HCT116 (cell line): Measurements from ENCODE around the gene ARHGDIA. TPM values are rescaled to one million over a fixed set of nuclear protein-coding genes. Genes with fewer than 3 reads are reported as not detected.

Experiments used
- ATAC-seq: fragments of 200-7000 bp; cut with Tn5 transposase; 2 replicates; pipeline ENCODE4 v1.9.1; 2020; ENCODE audit warnings: mild to moderate bottlenecking, moderate library complexity
- BruUV-seq: library from RNA; stranded (reverse); fragments of 400-500 nt; replicated peaks from 2 replicates; lab custom pipeline; 2021; lab: Mats Ljungman, UMichigan
- CTCF ChIA-PET: fragments of 300-600 bp; sonication (Branson Sonifier 250); formaldehyde crosslinking; loops from one replicate; lab custom pipeline; 2021; ENCODE audit warnings: antibody characterized with exemption; lab: Charles Lee
- POLR2A ChIA-PET: fragments of 300-600, 350-600 bp; sonication (Branson Sonifier 250); formaldehyde crosslinking; loops from one replicate; lab custom pipeline; 2021; ENCODE audit warnings: antibody characterized with exemption; lab: Charles Lee
- RAD21 ChIA-PET, 2 experiments: fragments of 300-600 bp; sonication (Branson Sonifier 250); formaldehyde crosslinking; loops; one replicate each; lab custom pipeline; 2023; ENCODE audit warnings: low total read pairs in 2 of 2; ENCODE audit not compliant: uncharacterized antibody in 2 of 2, unreplicated experiment in 2 of 2, low non-redundant PET in 1 of 2; lab: Charles Lee
- DNase-seq: peaks from one replicate; pipeline ENCODE4 v3.0.0-alpha.2; 2010; ENCODE audit warnings: low read depth, low spot score
- H2AFZ ChIP-seq: fragments of 200-600 bp; shearing (Covaris generic), sonication (generic); 2 replicates; pipeline ENCODE4 v1.6.1; 2017; ENCODE audit warnings: low read depth, mixed run types, mixed read lengths, antibody characterized with exemption, low read length; ENCODE audit not compliant: poor library complexity, severe bottlenecking
- H3K27ac ChIP-seq: 2 replicates; pipeline ENCODE4 v1.5.1; 2012; ENCODE audit warnings: low read depth, low read length
- H3K27me3 ChIP-seq: fragments of 200-600 bp; sonication (generic); 2 replicates; pipeline ENCODE4 v1.6.1; 2016; ENCODE audit warnings: mixed run types, low read length, mixed read lengths; ENCODE audit not compliant: insufficient read depth
- H3K36me3 ChIP-seq, 2 experiments: fragments of 200-500 bp in 1 of 2; fragments of 200-600 bp in 1 of 2; sonication (Bioruptor generic) in 1 of 2; sonication (generic) in 1 of 2; 2 replicates each; pipeline versions ENCODE4 v1.5.1 to v1.6.1; 2014 to 2016; ENCODE audit warnings: low read length in 2 of 2, inconsistent platforms in 1 of 2, mixed read lengths in 1 of 2, mixed run types in 1 of 2; ENCODE audit not compliant: insufficient read depth in 2 of 2, control insufficient read depth in 1 of 2
- H3K4me1 ChIP-seq, 2 experiments: fragments of 200-600 bp in 1 of 2; sonication (generic) in 1 of 2; 2 replicates each; pipeline versions ENCODE4 v1.5.1 to v1.6.1; 2012 to 2017; ENCODE audit warnings: low read length in 2 of 2, inconsistent platforms in 1 of 2, mild to moderate bottlenecking in 1 of 2, mixed read lengths in 1 of 2, mixed run types in 1 of 2, moderate library complexity in 1 of 2; ENCODE audit not compliant: insufficient read depth in 2 of 2, control insufficient read depth in 1 of 2
- H3K4me2 ChIP-seq: fragments of 200-600 bp; sonication (generic); 2 replicates; pipeline ENCODE4 v1.6.1; 2017; ENCODE audit warnings: mixed run types, low read length, mixed read lengths
- H3K4me3 ChIP-seq, 2 experiments: fragments of 200-600 bp in 1 of 2; sonication (generic) in 1 of 2; replicated peaks in 1 of 2; 2 replicates each; pipeline ENCODE4 v1.5.1; 2011 to 2016; ENCODE audit warnings: low read length in 2 of 2, control low read depth in 1 of 2, low read depth in 1 of 2, mild to moderate bottlenecking in 1 of 2, mixed read lengths in 1 of 2, mixed run types in 1 of 2
- H3K79me2 ChIP-seq: fragments of 200-600 bp; sonication (generic); 2 replicates; pipeline ENCODE4 v1.6.1; 2017; ENCODE audit warnings: mild to moderate bottlenecking, mixed run types, low read length, moderate library complexity, mixed read lengths; ENCODE audit not compliant: insufficient read depth
- H3K9ac ChIP-seq: fragments of 200-600 bp; sonication (generic); 2 replicates; pipeline ENCODE4 v1.6.1; 2016; ENCODE audit warnings: low read length, mixed read lengths
- H3K9me2 ChIP-seq: fragments of 200-600 bp; sonication (generic), shearing (Covaris generic); 2 replicates; pipeline ENCODE4 v1.6.1; 2017; ENCODE audit warnings: mixed run types, mild to moderate bottlenecking, moderate library complexity; ENCODE audit not compliant: insufficient read depth
- H3K9me3 ChIP-seq, 2 experiments: fragments of 200-500 bp in 1 of 2; fragments of 200-600 bp in 1 of 2; sonication (Bioruptor generic) in 1 of 2; sonication (generic) in 1 of 2; 2 replicates each; pipeline ENCODE4 v1.6.1; 2014 to 2017; ENCODE audit warnings: low read length in 2 of 2, mixed read lengths in 2 of 2, inconsistent platforms in 1 of 2, low read depth in 1 of 2, mild to moderate bottlenecking in 1 of 2, mixed run types in 1 of 2, moderate library complexity in 1 of 2; ENCODE audit not compliant: control insufficient read depth in 1 of 2, insufficient read depth in 1 of 2
- H4K20me1 ChIP-seq: fragments of 200-600 bp; sonication (generic), shearing (Covaris generic); 2 replicates; pipeline ENCODE4 v1.6.1; 2017; ENCODE audit warnings: mixed run types, mild to moderate bottlenecking, moderate library complexity; ENCODE audit not compliant: insufficient read depth
- EZH2 ChIP-seq: fragments of 200-600 bp; sonication (generic); IDR thresholded peaks from 2 replicates; pipeline ENCODE4 v1.6.1; 2017; ENCODE audit warnings: antibody characterized with exemption, mixed run types
- EZH2phosphoT487 ChIP-seq: fragments of 200-600 bp; IDR thresholded peaks from 2 replicates; pipeline ENCODE4 v1.6.1; 2018; ENCODE audit warnings: antibody characterized with exemption, borderline replicate concordance
- FOSL1 ChIP-seq: IDR thresholded peaks from 2 replicates; pipeline ENCODE4 v1.6.1; 2012; ENCODE audit warnings: low read depth
- JUND ChIP-seq: IDR thresholded peaks from 2 replicates; pipeline ENCODE4 v1.6.1; 2012
- POLR2A ChIP-seq: IDR thresholded peaks from 2 replicates; pipeline ENCODE4 v1.7.0; 2011; ENCODE audit warnings: borderline replicate concordance; ENCODE audit not compliant: insufficient read depth, insufficient read length; ENCODE audit errors: extremely low read depth
- POLR2AphosphoS5 ChIP-seq: IDR thresholded peaks from 2 replicates; pipeline ENCODE4 v1.6.1; 2011; ENCODE audit warnings: mild to moderate bottlenecking, low read depth, low read length, moderate library complexity
- RAD21 ChIP-seq: IDR thresholded peaks from 2 replicates; pipeline ENCODE4 v1.6.1; 2012; ENCODE audit warnings: low read depth, mild to moderate bottlenecking
- SRF ChIP-seq: IDR thresholded peaks from 2 replicates; pipeline ENCODE4 v1.6.1; 2012; ENCODE audit warnings: low read depth
- YY1 ChIP-seq: IDR thresholded peaks from 2 replicates; pipeline ENCODE4 v1.6.1; 2011; ENCODE audit warnings: low read length, low read depth, moderate library complexity, mild to moderate bottlenecking; ENCODE audit not compliant: insufficient replicate concordance; ENCODE audit errors: extremely low read depth
- ZBTB33 ChIP-seq: IDR thresholded peaks from 2 replicates; pipeline ENCODE4 v1.6.1; 2011; ENCODE audit warnings: mild to moderate bottlenecking, low read length, moderate library complexity; ENCODE audit not compliant: insufficient replicate concordance; ENCODE audit errors: extremely low read depth
- ZFX ChIP-seq: fragments of 450-650 bp; IDR thresholded peaks from 2 replicates; pipeline ENCODE4 v1.6.1; 2017
- ZNF274 ChIP-seq: fragments of 200-500 bp; sonication (Bioruptor generic); IDR thresholded peaks from 2 replicates; pipeline ENCODE4 v1.6.1; 2014; ENCODE audit warnings: mild to moderate bottlenecking, low read depth, low read length, inconsistent platforms
- intact Hi-C: fragments of 100-400 bp; cut with micrococcal nuclease; formaldehyde crosslinking; loops from 2 replicates; pipeline ENCODE4 v1.10.0; 2022
- total RNA-seq: library from RNA; stranded (reverse); gene quantifications from one replicate; pipeline ENCODE4 v1.2.1, GENCODE V29; 2021; ENCODE audit not compliant: unreplicated experiment
- TF ChIP-seq, protein P1 (sequence below), 3 experiments: fragments of 200-600 bp in 1 of 3; sonication (generic) in 1 of 3; IDR thresholded peaks in 2 of 3; conservative IDR thresholded peaks in 1 of 3; 2 replicates each; pipeline ENCODE4 v1.5.1; 2012 to 2017; ENCODE audit warnings: low read depth in 2 of 3, low read length in 2 of 3, antibody characterized with exemption in 1 of 3, borderline replicate concordance in 1 of 3, control low read depth in 1 of 3, mild to moderate bottlenecking in 1 of 3, mixed read lengths in 1 of 3, mixed run types in 1 of 3, moderate library complexity in 1 of 3; ENCODE audit not compliant: insufficient read depth in 1 of 3
- TF ChIP-seq, protein P2 (sequence below): IDR thresholded peaks from 2 replicates; pipeline ENCODE4 v1.6.1; 2012

Gene ARHGDIA
- total RNA-seq, 1 experiment from 2014 or later, result 554 TPM

DNA sequence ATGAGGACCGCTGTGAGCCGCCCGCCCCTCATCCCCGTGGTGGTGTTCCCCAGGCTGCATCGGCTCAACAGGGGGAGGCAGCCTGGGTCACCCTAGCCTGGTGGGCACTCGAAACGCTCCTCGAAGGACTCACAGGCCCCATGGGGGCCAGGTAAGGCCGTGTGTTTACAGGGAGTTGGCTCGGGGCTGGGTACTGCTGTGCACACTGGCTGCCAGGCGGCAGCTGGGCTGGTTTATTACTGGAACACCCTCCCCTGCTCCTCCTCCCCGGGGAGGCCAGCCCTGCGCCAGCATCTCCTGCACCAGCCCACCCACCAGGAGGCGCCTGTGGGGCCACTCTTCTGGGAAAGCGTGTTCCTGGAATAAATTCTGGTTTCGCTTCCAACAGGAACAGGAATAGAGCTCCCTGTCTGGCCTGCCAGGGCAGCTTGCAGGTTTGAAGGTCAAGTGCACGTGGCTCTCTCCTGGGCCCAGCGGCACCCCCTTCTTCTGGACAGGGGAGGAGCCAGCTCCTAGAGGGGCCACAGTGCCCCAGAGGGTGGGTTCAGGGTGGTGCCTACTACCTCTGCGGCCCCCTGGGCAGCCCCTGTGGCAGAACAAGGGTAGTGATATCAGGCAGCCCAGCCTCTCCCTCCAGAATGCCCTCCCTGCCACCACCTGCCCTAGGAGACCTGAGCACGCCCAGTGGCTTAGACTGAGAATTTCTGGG lies 49.4 kb downstream of the ARHGDIA start:
- intact Hi-C loops, result no loop called here
- no peaks in the 10 kb centered on the region for H3K27me3 ChIP-seq
- TF ChIP-seq ZFX (no peak), FOSL1 (no peak), YY1 (peak; percentile 33), JUND (no peak), RAD21 (peak; percentile 73), ZBTB33 (no peak), POLR2A (no peak), ZNF274 (no peak), POLR2AphosphoS5 (peak; percentile 32; the same call in 1 of the 2 replicates), EZH2phosphoT487 (no peak), EZH2 (no peak), SRF (no peak)
- TF ChIP-seq, protein P1, sequence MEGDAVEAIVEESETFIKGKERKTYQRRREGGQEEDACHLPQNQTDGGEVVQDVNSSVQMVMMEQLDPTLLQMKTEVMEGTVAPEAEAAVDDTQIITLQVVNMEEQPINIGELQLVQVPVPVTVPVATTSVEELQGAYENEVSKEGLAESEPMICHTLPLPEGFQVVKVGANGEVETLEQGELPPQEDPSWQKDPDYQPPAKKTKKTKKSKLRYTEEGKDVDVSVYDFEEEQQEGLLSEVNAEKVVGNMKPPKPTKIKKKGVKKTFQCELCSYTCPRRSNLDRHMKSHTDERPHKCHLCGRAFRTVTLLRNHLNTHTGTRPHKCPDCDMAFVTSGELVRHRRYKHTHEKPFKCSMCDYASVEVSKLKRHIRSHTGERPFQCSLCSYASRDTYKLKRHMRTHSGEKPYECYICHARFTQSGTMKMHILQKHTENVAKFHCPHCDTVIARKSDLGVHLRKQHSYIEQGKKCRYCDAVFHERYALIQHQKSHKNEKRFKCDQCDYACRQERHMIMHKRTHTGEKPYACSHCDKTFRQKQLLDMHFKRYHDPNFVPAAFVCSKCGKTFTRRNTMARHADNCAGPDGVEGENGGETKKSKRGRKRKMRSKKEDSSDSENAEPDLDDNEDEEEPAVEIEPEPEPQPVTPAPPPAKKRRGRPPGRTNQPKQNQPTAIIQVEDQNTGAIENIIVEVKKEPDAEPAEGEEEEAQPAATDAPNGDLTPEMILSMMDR (IDR thresholded peaks at IDR 0.05 in 2 of 3, conservative IDR thresholded peaks at IDR 0.05 in 1 of 3; ENCODE audit: borderline replicate concordance in 1 of 3, insufficient read depth in 1 of 3, low read depth in 2 of 3, low read length in 2 of 3), result peak; percentile 78 to 94 (median 87); a peak in 5 of 6 replicates
- TF ChIP-seq, protein P2, sequence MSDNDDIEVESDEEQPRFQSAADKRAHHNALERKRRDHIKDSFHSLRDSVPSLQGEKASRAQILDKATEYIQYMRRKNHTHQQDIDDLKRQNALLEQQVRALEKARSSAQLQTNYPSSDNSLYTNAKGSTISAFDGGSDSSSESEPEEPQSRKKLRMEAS, result peak; percentile 67
- no peaks in the 10 kb centered on the region for H3K36me3 ChIP-seq
- peak overlapping the region; percentile 61 for H3K4me2 ChIP-seq
- BruUV-seq, result no TSS peak
- no peaks in the 10 kb centered on the region for H3K79me2 ChIP-seq
- ATAC-seq (peak; percentile 95), DNase-seq (peak; percentile 40)
- POLR2A ChIA-PET, result interaction anchor here (1.0 to 2.4 kb wide), 3 partner anchors 12 to 45 kb away, joined by 3 to 8 read pairs (median 5); partner anchors contain the start of gene MCRIP1
- H2AFZ ChIP-seq, result no peak overlapping the region
- no peaks in the 10 kb centered on the region for H3K9me2 ChIP-seq
- no peaks in the 10 kb centered on the region for H3K9me3 ChIP-seq
- peaks cover 23 to 28% of the 10 kb centered on the region in 2 experiments for H3K4me1 ChIP-seq
- H3K4me3 ChIP-seq, result 0 out of 4 replicates have a peak overlapping the region, but pooled peaks of 1 of the 2 experiments have one; percentile 6
- H3K27ac ChIP-seq, result peak overlapping the region; percentile 74
- no peaks in the 10 kb centered on the region for H4K20me1 ChIP-seq
- RAD21 ChIA-PET, result interaction anchor here in 1 of 2 experiments (0.9 kb wide), 1 partner anchor 27 kb away, joined by 3 read pairs; no protein-coding TSS in a partner anchor
- H3K9ac ChIP-seq, result peak overlapping the region; percentile 41
- CTCF ChIA-PET, result interaction anchor here (0.7 to 1.6 kb wide), 13 partner anchors 11 to 119 kb away, joined by 3 to 10 read pairs (median 4); partner anchors contain the start of genes MCRIP1, MRPL12 and P4HB
